ENCODE measurements around the gene MMD.
"Not testable (repeated sequence)": the region's sequence is repeated elsewhere in the genome, so short reads cannot be mapped to it uniquely, and the experiment has no call there.

Gene MMD, protein sequence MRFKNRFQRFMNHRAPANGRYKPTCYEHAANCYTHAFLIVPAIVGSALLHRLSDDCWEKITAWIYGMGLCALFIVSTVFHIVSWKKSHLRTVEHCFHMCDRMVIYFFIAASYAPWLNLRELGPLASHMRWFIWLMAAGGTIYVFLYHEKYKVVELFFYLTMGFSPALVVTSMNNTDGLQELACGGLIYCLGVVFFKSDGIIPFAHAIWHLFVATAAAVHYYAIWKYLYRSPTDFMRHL

DNA sequence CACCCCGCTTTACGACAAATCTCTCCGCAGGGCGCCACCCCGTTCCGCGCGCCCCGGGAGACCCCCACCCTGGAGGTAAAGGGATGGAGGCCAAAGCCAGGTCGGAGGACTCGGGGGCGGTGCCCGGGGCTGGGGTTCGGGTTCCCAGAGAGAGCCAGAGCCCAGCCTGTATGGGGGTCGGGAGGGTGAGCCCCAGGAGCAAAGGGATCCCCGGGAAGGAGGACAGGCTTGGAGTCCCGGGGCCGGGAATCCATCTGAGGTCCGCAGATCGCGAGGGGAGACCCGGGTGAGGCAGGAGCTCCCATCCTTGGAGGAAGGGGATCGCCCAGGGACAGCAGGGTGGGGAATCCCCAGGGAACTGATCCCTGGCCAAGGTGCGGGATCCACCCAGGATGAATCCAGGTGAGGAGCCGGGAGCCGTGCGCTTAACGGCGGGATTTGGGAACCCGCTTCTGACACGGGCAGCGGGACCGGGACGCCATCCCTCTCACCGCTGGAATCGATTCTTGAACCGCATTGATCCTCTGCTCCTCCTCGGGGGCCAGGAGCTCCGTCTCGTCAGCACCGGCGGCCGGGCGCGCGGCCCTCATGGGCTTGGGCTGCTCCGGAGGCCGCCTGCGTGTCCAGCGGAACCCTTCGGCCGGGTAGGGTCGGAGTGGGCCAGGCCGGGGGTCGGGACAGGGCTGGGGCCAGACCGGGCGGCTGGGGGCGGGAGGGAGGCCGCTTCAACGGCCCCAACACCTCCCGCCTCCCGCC is at the start of gene MMD:
Gene MMD (minus strand): TSS at position 657 of the 756 bp plus-strand sequence. CDS start 140 bp downstream, at position 517.
- DNase-seq (ENCODE audit: low read depth): no peak

DNA sequence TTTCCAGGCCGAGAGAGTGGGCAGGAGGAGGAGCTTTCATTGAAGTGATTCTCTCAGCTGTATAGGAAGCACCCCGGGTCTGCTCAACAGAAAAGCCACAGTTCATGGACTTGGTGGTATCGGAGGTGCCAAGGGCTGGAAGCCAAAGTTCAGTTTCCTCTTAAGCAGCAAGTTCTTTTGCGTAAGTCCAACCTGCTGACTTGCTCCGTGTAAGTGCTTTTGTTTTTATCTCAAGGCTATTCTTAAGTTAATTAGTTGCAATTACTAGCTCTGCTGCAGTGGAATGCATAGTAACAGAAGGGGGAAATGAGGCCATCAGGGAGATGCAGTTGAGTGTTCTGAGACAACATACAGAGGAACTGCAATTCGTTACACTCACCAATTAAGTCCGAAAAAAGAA is 45.0 kb upstream of the MMD start:
- no peak for DNase-seq (ENCODE audit: low read depth)

DNA sequence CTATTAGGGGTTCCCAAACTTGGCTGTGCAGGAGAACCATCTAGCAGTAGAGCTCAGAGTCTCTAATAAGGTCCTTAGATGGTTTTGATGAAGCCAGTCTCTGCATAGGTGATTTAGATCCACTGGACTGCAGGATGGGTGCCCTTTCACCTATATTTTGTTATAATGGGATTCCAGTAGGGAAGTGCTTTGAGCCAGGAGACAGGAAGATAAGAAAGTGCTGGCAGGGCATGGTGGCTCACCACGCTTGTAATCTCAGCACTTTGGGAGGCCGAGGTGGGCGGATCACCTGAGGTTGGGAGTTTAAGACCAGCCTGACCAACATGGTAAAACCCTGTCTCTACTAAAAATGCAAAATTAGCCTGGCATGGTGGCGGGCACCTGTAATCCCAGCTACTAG is 44.1 kb upstream of the MMD start:
- not testable (repeated sequence) for DNase-seq (ENCODE audit: low read depth)

DNA sequence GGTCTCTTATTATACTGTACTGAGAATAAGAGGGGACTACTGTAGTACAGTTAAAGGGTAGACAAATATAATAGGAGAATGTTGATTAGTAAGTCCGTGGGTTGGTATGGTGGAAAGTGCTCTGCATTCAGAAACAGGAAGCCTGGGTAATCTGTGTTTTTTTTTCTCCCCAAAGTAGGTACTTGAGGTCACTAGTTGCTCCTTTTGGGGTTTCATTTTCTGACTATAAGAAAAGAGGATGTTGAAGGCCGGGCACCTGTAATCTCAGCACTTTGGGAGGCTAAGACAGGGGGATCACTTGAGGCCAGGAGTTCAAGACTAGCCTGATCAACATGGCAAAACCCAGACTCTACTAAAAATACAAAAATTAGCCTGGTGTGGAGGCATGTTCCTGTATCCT is 42.0 kb upstream of the MMD start:
- DNase-seq (ENCODE audit: low read depth): no peak

DNA sequence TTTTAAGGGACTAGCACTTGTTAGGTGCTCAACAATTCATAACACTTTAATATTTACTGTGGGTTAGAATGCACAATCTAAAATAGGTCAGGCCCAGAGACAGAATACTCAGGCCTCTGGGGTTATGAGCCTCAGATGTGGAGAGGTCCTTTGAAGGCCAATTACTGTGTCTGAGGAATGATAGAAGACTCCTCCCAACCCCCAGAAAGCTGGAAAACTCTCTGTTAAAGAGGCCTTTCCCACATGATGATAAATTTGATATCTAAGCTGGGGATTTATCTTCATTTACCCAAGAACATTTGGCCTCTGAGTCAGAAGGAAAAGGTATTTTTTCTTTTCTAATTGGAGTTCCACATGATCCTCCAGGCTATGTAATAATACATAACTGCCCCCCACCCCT is 41.1 kb upstream of the MMD start:
- DNase-seq (ENCODE audit: low read depth): no peak

DNA sequence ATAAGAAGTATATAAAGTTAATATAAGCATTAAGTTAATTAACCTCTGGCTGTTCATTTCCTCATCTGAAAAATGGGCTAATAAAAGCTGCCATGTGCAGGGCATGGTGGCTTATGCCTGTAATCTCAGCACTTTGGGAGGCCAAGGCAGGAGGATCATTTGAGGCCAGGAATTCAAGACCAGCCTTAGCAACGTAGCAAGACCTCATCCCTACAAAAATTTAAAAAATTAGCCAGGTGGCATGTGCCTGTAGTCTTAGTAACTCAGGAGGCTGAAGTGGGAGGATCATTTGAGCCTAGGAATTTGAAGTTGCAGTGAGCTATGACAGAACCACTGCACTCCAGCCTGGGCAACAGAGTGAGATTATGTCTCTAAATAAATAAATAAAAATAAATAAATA is 40.6 kb upstream of the MMD start:
- DNase-seq (ENCODE audit: low read depth): no peak

DNA sequence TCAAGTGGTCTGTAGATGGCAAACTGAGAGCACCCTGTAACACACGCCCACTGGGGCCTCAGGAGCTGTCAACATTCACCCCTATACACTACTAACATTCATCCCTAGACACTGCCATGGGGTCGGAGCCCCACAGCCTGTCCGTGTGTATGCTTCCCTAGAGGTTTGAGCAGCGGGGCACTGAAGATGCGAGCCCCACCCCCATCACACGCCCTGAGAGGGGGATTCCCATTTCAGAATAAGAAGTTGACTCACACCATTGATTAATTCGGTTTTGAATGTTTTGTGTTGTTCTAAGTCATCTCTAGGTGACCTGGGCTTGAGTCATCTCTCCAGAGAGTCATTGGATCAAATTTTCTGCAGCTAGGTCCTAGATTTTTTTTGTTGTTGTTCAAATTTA is 37.3 kb upstream of the MMD start:
- DNase-seq (ENCODE audit: low read depth): peak; percentile 25

DNA sequence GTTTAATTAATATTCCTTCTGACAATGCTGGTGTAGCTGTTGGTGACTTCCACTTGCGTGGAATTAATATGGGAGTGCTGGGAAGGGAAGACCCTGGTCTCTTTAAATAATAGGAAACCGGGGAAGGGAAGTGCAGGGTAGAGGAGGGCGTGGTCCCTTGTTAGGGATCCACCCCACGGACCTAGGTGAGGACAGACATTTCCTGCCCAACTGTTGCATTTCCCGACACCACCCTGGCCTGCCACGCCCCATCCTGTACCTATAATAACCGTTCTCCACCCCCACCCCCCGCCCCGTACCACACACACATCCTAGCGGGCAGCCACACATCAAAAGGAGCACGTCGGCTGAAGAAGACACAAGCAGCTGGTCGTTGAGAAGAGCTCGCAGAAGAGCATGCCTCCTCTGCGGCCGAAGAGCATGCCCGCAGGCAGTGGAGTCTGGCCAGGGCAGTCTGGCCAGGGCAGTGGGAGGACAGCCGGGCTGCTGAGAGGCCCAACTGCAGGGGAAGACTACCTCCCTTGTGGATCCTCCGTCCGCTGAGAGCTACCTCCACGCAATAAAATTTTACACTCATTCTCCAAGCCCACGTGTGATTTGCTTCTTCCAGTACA is 36.8 kb upstream of the MMD start:
- DNase-seq (ENCODE audit: low read depth): no peak

DNA sequence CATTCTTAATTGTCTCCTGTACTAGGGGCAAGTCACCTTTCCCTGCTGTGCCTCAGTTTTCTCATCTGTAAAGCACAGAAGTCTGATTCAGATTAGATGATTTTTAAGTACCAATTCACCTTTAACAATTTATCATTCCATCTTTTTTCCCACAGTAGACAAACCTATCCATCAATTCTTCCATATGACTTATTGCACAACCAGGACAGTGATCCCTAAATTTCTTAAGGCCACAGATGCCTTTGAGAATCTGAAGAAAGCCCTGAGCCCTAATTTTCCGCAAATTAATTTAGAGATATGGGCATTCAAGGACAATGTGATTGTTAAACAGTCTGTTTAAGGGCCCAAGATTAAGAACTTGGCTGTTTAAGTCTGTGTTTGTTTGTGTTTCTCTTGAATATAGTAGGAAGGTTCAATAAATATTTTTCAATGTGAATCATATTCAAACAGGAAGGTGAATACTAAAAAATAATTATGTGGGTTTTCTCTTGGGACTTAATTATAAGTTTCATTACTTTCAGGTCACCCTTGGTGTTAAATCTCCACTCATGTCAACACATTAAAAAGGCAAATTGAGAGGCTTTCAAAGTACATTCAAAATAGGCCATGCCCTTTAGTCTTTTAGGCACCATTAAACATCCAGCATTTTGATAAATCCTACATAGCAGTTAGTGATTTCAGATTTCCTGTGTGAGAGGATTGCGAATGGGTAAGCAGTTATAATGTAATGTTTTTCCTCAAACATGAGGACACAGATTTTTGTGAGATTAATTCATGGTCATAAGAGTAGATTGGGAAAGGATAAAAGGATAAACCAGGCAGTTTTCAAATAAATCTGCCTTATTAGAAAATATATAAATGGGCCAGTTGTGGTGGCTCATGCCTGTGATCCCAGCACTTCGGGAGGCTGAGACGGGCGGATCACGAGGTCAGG is 34.9 kb upstream of the MMD start:
- no peak for DNase-seq (ENCODE audit: low read depth)

DNA sequence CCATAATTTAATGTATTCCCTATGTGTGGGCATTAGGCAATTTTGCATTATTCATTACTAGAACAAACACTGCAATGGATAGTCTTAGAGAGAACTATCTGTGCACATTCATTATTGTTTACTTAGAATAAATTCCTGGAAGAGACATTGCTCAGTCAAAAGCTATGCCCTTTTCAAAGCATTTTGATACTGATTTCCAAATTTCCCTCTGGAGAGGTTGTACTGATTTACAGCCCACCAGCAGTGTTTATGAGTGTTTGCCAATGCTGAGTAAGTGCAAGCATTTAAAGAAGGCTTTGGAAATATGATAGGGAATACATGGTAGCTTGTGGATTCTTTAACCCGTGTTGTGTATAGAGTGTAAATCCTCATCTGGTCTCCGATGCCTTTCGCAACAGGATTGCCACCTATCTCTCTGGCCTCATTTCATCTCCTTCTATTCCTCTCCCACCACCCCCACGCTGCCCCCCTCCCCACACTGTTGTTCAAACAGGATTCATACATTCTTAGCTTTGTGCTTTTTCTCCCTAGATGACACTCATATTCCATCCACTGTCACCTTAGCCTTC is 33.4 kb upstream of the MMD start:
- peak; percentile 94 for DNase-seq (ENCODE audit: low read depth)

DNA sequence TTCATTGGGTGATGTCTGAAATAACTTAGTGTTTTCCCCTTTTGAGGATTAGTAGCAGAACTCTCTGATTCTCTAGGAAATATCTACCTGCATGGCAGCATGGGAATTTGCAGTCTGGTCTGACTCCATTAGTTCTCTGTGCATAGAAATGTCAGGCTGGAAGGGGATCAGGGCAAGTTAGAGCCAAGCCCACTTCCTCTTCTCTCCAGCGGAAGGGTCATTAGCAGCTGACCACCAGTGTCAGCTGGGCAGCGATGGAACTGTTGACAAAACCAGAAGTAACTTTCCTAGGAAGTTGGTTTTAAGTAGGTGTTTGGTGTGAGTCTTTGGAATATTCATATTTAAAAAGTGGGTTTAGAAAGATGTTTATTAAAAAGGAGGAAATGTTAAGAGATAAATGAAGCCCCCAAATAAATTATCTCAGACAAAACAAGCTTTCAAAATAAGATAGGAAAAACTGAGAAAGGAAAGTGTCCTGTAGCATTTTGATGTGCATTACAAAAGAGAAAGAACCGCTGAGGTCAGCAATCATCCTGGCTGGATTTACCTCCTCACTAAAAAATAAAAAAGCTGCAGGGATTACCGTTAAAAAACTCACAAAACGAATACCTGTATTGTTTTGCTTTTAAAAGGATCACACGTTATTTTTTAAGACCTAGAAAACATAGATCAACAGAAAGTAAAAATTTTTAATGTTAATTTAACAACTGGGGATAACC is 32.4 kb upstream of the MMD start:
- no peak for DNase-seq (ENCODE audit: low read depth)

DNA sequence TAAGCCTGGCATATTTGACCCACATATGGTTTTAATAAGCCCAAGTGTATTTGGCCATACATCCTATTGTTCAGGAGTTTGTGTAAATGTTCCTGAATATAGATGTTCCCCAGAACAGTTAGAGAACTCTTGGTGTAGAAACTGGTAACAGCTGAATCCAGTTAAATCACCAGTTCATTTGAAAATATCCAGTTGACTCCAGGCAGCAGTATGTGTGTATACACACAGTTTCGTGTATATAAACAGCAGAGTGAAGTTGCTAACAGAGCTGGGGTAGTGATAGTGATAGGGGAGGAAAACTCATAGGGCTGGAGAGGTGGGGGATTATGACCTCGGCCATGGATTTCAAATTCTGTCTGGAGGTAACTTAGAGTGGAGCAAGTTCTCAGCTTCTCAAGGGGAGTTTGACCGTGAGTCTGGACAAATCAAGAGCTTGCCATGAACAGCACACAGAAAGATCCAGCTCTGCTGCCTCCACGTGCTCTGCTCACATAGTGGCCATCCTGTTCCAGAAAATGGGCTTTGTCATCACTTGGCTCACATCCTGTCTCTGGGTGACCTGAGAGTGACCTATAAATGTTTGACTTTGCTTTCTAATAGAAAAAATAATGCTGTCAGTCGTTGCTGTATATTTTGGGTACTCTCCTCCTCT is 30.6 kb upstream of the MMD start:
- peak; percentile 86 for DNase-seq (ENCODE audit: low read depth)

DNA sequence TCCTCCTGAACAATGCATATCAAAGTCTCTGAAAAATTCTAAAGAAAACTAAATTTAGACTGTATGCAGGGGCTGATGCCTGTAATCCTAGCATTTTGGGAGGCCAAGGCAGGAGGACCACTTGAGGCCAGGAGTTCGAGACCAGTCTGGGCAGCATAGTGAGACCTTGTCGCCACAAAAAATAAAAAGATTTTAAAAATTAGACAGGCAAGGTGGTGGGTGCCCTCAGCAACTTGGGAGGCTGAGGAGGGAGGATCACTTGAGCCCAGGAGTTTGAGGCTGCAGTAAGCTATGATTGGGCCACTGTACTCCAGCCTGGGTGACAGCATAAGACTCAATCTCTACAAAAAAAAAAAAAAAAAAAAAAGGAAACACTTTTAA is 30.1 kb upstream of the MMD start:
- DNase-seq (ENCODE audit: low read depth): no peak

DNA sequence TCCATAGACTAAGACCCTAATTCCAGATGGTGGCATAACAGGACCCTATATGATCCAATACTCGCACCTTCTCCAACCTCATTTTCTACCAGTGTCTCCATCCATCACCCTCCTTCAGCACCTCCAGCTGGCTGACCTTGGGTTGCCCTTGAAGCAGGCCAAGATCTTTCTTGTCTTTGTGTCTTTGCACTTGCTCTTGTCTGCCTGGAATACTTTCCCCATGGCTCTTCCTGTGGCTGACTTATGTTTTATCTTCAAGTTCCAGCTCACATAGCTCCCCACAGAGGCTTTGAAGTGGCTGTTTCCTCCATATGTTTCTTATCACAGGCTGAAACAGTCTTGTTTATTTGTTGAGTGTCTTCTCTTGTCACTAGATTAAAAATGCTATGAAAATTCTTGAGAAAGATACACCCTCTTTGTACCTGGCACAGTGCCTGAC is 29.6 kb upstream of the MMD start:
- DNase-seq (ENCODE audit: low read depth): peak; percentile 70

DNA sequence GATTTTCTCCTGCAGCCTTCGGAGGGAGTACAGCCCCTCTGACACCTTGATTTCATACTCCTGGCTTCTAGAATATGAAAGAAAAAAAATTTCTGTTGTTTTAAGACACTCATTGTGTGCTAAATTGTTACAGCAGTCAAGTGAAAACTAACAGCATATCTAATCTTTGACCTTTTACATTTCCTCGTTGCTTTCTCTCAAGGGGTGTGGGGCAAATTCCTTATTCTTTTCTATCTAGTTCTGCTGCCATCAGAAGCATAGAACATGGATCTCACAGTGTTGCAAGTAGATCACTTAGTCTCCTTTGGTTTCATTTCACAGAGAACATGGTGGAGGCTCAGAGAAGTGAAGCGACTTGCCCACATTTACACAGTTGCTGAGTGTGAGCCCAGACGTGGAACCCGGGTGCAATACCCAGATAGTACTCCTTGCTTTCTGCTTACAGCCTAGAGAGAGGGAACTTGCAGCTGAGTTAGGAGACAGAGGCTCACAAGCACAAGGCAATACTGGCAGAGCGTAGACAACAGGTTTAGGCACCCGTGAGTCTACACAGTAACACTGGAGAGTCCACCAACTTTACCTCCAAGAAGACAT is 28.7 kb upstream of the MMD start:
- no peak for DNase-seq (ENCODE audit: low read depth)

DNA sequence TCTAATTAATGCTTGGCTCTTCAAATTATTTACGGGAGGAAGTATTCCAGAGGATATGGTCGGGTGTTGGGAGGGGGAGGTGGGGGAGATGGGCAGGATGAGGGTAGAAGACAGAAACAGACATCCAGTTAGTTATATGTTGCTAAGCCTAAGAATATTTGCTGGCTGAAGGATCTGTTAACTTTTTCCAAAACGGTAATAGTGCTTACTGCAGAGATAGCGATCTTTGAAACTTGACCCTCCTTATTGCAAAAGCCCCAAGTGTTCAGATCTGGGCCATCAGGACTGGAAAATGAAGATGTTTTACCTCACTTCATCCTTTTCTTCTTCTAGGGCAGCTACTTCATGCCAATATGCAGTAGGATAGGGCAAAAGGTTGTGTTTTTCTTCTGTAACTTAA is 27.0 kb upstream of the MMD start:
- peak; percentile 80 for DNase-seq (ENCODE audit: low read depth)

DNA sequence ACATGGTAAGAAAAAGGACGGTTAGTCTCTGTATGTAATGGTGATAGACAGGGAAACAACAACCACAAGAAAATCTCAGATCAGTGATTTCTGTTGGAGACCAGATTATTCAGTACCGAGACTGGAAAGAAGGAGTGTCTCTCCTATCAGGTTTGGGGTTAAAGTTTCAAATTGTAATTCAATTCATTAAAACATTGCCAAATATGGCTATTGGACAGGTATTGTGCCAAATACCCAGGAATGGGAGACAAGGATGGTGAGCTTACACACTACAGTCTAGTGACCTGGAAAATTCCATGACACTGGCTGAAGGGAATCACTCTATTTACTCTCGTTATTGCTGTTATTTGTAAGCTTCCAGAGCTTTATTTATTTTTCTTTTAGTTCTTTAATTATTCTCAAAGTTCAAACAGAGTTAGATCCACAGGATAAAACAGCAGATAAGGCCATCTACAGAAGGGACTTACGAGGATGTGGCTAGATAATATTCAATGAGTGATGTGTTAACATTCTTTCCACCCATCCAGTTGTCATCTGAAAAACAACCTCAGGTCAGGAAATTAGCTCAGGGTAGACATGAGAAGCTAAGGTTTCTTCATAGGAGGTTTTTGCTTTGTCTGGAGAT is 25.1 kb upstream of the MMD start:
- DNase-seq (ENCODE audit: low read depth): no peak

DNA sequence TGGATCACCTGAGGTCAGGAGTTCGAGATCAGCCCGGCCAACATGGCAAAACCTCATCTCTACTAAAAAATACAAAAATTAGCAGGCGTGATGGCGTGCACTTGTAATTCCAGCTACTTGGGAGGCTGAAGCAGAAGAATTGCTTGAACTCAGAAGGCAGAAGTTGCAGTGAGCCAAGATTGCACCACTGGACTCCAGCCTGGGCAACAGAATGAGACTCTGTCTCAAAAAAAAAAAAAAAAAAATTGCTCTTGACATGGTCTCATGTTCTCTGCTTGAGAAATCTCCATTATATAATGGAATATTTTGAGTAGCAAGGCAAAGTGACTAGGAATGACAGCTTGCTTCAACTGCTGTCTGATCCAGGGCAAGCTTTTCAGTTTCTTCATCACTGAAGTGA is 24.4 kb upstream of the MMD start:
- not testable (repeated sequence) for DNase-seq (ENCODE audit: low read depth)

DNA sequence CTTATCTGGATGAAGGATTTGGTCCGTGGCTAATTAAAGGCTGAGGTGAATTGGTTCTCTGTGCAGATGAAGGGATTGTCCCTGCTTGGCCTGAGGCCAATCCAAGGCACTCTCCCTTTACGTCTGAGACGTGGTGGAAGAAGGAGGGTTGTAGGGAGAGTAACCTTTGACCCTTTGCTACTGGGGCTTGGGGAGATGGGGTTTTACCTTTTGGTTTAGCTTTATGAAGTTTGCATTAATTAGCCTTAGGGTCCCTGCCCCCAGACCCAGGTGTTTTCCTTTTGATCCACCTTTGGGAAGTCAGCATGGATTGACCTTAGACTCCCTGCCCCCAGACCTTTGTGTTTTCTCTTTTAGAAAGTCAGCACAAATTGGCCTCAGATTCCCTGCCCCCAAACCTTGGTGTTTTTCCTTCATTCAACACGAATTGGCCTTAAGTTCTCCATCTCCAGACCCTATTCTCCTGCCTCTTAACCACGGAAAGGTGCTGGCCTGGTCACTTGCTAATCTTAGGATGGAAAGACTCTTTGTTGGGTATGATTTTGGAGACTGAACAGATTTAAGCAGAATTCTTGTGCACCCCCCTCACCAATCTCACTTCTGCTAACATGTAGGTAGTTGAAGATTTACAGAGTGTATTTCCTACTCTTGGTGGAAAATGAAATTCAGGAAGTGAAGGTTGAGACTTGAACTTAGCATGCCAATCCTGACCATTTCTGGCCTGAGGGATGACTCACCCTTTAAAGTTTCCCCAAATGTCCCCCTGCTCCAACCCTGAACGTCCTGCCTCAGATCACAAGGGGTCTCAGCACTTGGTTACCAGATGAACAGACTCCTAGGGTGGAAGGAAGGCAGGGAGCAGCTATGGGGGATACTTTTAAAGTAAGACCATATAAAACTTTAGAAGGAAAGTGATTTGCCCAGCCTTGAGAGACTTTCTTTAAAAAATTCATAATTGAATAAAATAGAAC is 23.1 kb upstream of the MMD start:
- peak; percentile 60 for DNase-seq (ENCODE audit: low read depth)

All from EH (cell line).